H9 (cell line): ENCODE measurements around the gene MYLK. TPM values are rescaled to one million over a fixed set of nuclear protein-coding genes. Genes with fewer than 3 reads are reported as not detected.

Source experiments
- DNase-seq: peaks from one replicate; pipeline ENCODE4 v3.0.0-alpha.2; 2017
- H2AFZ ChIP-seq: one replicate; pipeline ENCODE4 v1.6.1; 2013; ENCODE audit warnings: mild to moderate bottlenecking, low read length, control low read depth, moderate library complexity
- H2AK5ac ChIP-seq: 2 replicates; pipeline ENCODE4 v1.6.1; 2013; ENCODE audit warnings: low read length, control low read depth, mixed read lengths; ENCODE audit not compliant: insufficient read length
- H2BK120ac ChIP-seq: one replicate; pipeline ENCODE4 v1.6.1; 2013; ENCODE audit warnings: low read depth, mild to moderate bottlenecking, low read length, control low read depth, inconsistent platforms; ENCODE audit not compliant: poor library complexity, severe bottlenecking
- H2BK12ac ChIP-seq: 2 replicates; pipeline ENCODE4 v1.6.1; 2013; ENCODE audit warnings: low read length, control low read depth, mixed read lengths, low read depth; ENCODE audit not compliant: insufficient read length
- H2BK15ac ChIP-seq: 2 replicates; pipeline ENCODE4 v1.6.1; 2013; ENCODE audit warnings: low read depth, low read length, control low read depth
- H2BK20ac ChIP-seq: one replicate; pipeline ENCODE4 v1.6.1; 2013; ENCODE audit warnings: low read depth, mild to moderate bottlenecking, low read length, control low read depth, inconsistent platforms; ENCODE audit not compliant: poor library complexity, severe bottlenecking
- H2BK5ac ChIP-seq: 2 replicates; pipeline ENCODE4 v1.6.1; 2013; ENCODE audit warnings: low read length, control low read depth, mixed read lengths; ENCODE audit not compliant: insufficient read length
- H3K14ac ChIP-seq: 2 replicates; pipeline ENCODE4 v1.6.1; 2013; ENCODE audit warnings: low read length, control low read depth; ENCODE audit not compliant: insufficient read depth
- H3K18ac ChIP-seq: 2 replicates; pipeline ENCODE4 v1.6.1; 2013; ENCODE audit warnings: low read depth, mild to moderate bottlenecking, mixed read lengths, low read length, control low read depth; ENCODE audit not compliant: insufficient read length
- H3K23ac ChIP-seq: 2 replicates; pipeline ENCODE4 v1.6.1; 2013; ENCODE audit warnings: low read length, control low read depth, mixed read lengths, low read depth; ENCODE audit not compliant: insufficient read length
- H3K23me2 ChIP-seq: 2 replicates; pipeline ENCODE4 v1.6.1; 2013; ENCODE audit warnings: low read depth, mild to moderate bottlenecking, mixed read lengths, low read length, control low read depth; ENCODE audit not compliant: insufficient read length, poor library complexity, severe bottlenecking
- H3K27ac ChIP-seq: 2 replicates; pipeline ENCODE4 v1.5.1; 2013; ENCODE audit warnings: low read length, control low read depth, mixed read lengths, low read depth; ENCODE audit not compliant: insufficient read length
- H3K27me3 ChIP-seq: 2 replicates; pipeline ENCODE4 v1.6.1; 2013; ENCODE audit warnings: low read length, control low read depth, inconsistent platforms; ENCODE audit not compliant: insufficient read depth
- H3K4ac ChIP-seq: 2 replicates; pipeline ENCODE4 v1.6.1; 2013; ENCODE audit warnings: low read depth, mild to moderate bottlenecking, control low read depth, inconsistent platforms, low read length, moderate library complexity
- H3K4me1 ChIP-seq: 2 replicates; pipeline ENCODE4 v1.6.1; 2013; ENCODE audit warnings: low read length, control low read depth, inconsistent platforms; ENCODE audit not compliant: insufficient read depth
- H3K4me2 ChIP-seq: 2 replicates; pipeline ENCODE4 v1.6.1; 2013; ENCODE audit warnings: low read length, control low read depth, mixed read lengths; ENCODE audit not compliant: insufficient read length, insufficient read depth
- H3K56ac ChIP-seq: 2 replicates; pipeline ENCODE4 v1.6.1; 2013; ENCODE audit warnings: low read depth, mild to moderate bottlenecking, mixed read lengths, low read length, control low read depth; ENCODE audit not compliant: insufficient read length
- H3K79me1 ChIP-seq: 2 replicates; pipeline ENCODE4 v1.6.1; 2013; ENCODE audit warnings: low read depth, mild to moderate bottlenecking, moderate library complexity, low read length, control low read depth, inconsistent platforms; ENCODE audit not compliant: insufficient read depth, poor library complexity, severe bottlenecking
- H3K79me2 ChIP-seq: 2 replicates; pipeline ENCODE4 v1.6.1; 2013; ENCODE audit warnings: low read length, control low read depth, inconsistent platforms; ENCODE audit not compliant: insufficient read depth
- H3K9ac ChIP-seq: 2 replicates; pipeline ENCODE4 v1.6.1; 2013; ENCODE audit warnings: low read length, control low read depth, mixed read lengths; ENCODE audit not compliant: insufficient read length; ENCODE audit errors: extremely low read depth
- H3K9me3 ChIP-seq: one replicate; pipeline ENCODE4 v1.6.1; 2013; ENCODE audit warnings: low read depth, low read length, inconsistent platforms; ENCODE audit not compliant: control insufficient read depth
- H3T11ph ChIP-seq: one replicate; pipeline ENCODE4 v1.6.1; 2013; ENCODE audit warnings: mild to moderate bottlenecking, low read length, control low read depth, inconsistent platforms
- H4K20me1 ChIP-seq: one replicate; pipeline ENCODE4 v1.6.1; 2013; ENCODE audit not compliant: control insufficient read depth, insufficient read length, insufficient read depth
- H4K5ac ChIP-seq: 2 replicates; pipeline ENCODE4 v1.6.1; 2013; ENCODE audit warnings: low read depth, mild to moderate bottlenecking, mixed read lengths, low read length, control low read depth; ENCODE audit not compliant: insufficient read length
- H4K8ac ChIP-seq: replicated peaks from 2 replicates; pipeline ENCODE4 v1.6.1; 2013; ENCODE audit warnings: low read length, control low read depth, mixed read lengths, low read depth; ENCODE audit not compliant: insufficient read length
- H4K91ac ChIP-seq: 2 replicates; pipeline ENCODE4 v1.6.1; 2013; ENCODE audit warnings: low read depth, mild to moderate bottlenecking, moderate library complexity, mixed read lengths, low read length, control low read depth; ENCODE audit not compliant: insufficient read length
- H3K27ac Mint-ChIP-seq, 3 experiments: 2 replicates in 2 of 3; 3 replicates in 1 of 3; pipeline ENCODE4 v1.8.0; 2020 to 2021; ENCODE audit warnings: mixed read lengths in 3 of 3, mild to moderate bottlenecking in 1 of 3, moderate library complexity in 1 of 3
- H3K27me3 Mint-ChIP-seq: 2 replicates; pipeline ENCODE4 v1.8.0; 2021; ENCODE audit warnings: low read depth, mild to moderate bottlenecking, moderate library complexity, mixed read lengths
- H3K36me3 Mint-ChIP-seq, 3 experiments: 2 replicates in 2 of 3; 3 replicates in 1 of 3; pipeline ENCODE4 v1.8.0; 2020 to 2021; ENCODE audit warnings: low read depth in 3 of 3, mixed read lengths in 3 of 3; ENCODE audit not compliant: insufficient read depth in 1 of 3
- H3K4me1 Mint-ChIP-seq, 2 experiments: 2 replicates each; pipeline ENCODE4 v1.8.0; 2020; ENCODE audit warnings: mixed read lengths in 2 of 2
- H3K4me3 Mint-ChIP-seq, 2 experiments: 2 replicates in 1 of 2; 3 replicates in 1 of 2; pipeline ENCODE4 v1.8.0; 2020 to 2021; ENCODE audit warnings: mild to moderate bottlenecking in 2 of 2, mixed read lengths in 2 of 2, moderate library complexity in 1 of 2
- H3K9me3 Mint-ChIP-seq, 2 experiments: 2 replicates in 1 of 2; 3 replicates in 1 of 2; pipeline ENCODE4 v1.8.0; 2020; ENCODE audit warnings: mild to moderate bottlenecking in 2 of 2, mixed read lengths in 2 of 2, moderate library complexity in 1 of 2
- CTCF ChIP-seq: fragments of 200-600 bp; sonication (generic); conservative IDR thresholded peaks from 3 replicates; pipeline ENCODE4 v1.8.0; 2021; ENCODE audit warnings: antibody characterized with exemption, mild to moderate bottlenecking
- WGBS: extraction: QIAGEN DNeasy Blood & Tissue Kit; methylation state at CpG from one replicate; pipeline ENCODE4 v1.1.7; 2013; ENCODE audit warnings: missing lambda C conversion rate, low lambda C conversion rate, mixed read lengths; ENCODE audit not compliant: insufficient read length; ENCODE audit errors: extremely low coverage; 5-methylcytosine and 5-hydroxymethylcytosine counted together
- total RNA-seq: library from RNA; stranded (reverse); gene quantifications from 2 replicates; pipeline ENCODE4 v1.2.1, GENCODE V29; 2021

The MYLK gene
- total RNA-seq, 1 experiment from 2014 or later, result 10.1 TPM

- H3T11ph ChIP-seq, result no peak overlapping the region
- TF ChIP-seq CTCF, result no peak
- H3K14ac ChIP-seq, result no peak overlapping the region
- no peaks in the 10 kb centered on the region for H3K27me3 ChIP-seq
- no peak overlapping the region for H3K27ac ChIP-seq
- no peak overlapping the region for H3K9ac ChIP-seq
- H3K36me3 Mint-ChIP-seq, result no peaks in the 10 kb centered on the region
- no peak overlapping the region for H4K8ac ChIP-seq
- H3K27me3 Mint-ChIP-seq, result no peaks in the 10 kb centered on the region
- H2AK5ac ChIP-seq, result no peak overlapping the region
- no peak overlapping the region for H2BK20ac ChIP-seq
- H3K9me3 ChIP-seq, result no peaks in the 10 kb centered on the region
- H3K79me1 ChIP-seq, result no peaks in the 10 kb centered on the region
- no peaks in the 10 kb centered on the region for H3K4me1 ChIP-seq
- H3K23me2 ChIP-seq, result no peaks in the 10 kb centered on the region
- no peak overlapping the region for H3K56ac ChIP-seq
- H3K18ac ChIP-seq, result no peak overlapping the region
- H3K4me1 Mint-ChIP-seq, result peaks cover 12 to 25% of the 10 kb centered on the region in 2 experiments
- H3K9me3 Mint-ChIP-seq, result no peaks in the 10 kb centered on the region
- H3K4me2 ChIP-seq, result no peak overlapping the region
- no peak overlapping the region for H4K5ac ChIP-seq
- H2BK15ac ChIP-seq, result no peak overlapping the region; the same call in 1 of the 2 replicates
- H3K23ac ChIP-seq, result no peak overlapping the region
- H2BK120ac ChIP-seq, result no peak overlapping the region
- H4K91ac ChIP-seq, result no peak overlapping the region
- H3K4ac ChIP-seq, result no peak overlapping the region
- no peak overlapping the region for H3K4me3 Mint-ChIP-seq
- H2BK5ac ChIP-seq, result no peak overlapping the region
- no peak overlapping the region for H2AFZ ChIP-seq
- no peak for DNase-seq
- no peaks in the 10 kb centered on the region for H3K79me2 ChIP-seq
- H3K27ac Mint-ChIP-seq, result no peak overlapping the region
- H2BK12ac ChIP-seq, result no peak overlapping the region
- H4K20me1 ChIP-seq, result no peaks in the 10 kb centered on the region
- WGBS, result no CpG with 5 or more reads among the region's 4 CpGs
Measured at GRCh38 chr3:123642957-123643330, 241.2 kb downstream of the MYLK start.
